Fibroblast of skin of abdomen (primary cell): ENCODE results near the gene GATA2.

Experiments
- DNase-seq: peaks from one replicate; pipeline ENCODE4 v3.0.0-alpha.2; 2013

Gene GATA2

DNA sequence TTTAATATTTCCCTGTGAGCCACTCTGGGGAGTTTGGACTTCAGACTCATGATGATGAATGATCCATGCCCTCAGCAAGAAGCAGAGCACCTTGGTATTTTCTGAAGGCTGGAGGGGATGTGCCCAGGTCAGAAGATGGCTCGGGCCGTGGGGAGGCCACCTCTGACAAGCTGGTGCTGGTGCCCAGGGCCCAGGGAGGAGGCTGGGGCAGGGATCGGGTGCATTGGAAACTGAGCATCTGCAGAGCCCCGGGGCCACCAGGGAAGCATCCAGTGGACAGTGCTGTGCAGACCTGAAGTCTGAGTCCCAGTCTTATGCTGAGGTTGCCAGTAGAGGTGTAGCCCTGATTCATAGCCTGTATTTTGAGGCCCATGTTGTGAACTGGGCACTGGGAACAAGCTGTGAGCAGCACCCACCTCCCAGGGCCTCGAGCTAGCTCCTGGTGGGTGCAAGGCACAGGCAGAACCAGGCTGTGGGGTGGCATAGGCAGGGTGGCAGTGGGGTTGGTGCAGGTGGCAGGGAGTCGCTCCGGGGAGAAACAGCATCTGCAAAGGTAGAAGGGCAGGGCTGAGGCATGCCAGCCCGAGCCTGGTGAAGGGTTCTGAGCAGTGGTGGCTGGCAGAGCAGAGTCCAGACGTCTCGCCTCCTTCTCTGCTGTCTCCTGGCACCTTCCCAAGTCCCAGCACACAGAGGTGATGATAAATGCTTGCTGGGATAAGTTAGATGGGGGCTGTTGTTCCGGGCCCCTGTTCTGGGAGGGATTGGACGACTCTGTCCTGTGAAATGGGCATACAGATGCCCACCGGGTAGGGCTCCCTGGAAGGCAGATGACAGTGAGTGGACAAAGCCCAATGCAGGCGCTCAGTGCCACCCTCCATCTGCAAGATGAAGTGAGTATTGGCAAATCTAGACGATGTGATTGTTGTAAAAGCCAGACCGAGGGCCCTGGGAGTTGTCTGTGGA lies 36.9 kb downstream of the GATA2 start:
- DNase-seq, result no peak

DNA sequence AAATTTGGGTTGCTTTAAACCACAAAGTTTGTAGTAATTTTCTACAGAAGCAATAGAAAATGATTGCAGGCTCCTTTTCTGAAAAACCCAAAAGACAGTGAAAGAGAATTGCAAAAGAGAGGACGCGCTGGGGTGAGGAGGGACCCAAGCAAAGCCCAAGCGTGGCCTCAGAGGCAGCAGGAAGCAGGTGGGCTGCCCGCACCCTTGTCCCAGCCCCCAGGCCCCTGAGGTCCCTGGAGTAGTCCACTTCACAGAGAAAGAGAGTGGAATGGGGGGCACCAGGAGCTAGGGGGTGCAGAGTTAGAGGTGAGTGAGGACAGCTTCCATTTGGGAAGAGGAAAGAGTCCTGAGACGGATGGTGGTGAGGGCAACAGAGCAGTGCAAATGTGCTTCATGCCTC lies 37.9 kb downstream of the GATA2 start:
- no peak for DNase-seq

DNA sequence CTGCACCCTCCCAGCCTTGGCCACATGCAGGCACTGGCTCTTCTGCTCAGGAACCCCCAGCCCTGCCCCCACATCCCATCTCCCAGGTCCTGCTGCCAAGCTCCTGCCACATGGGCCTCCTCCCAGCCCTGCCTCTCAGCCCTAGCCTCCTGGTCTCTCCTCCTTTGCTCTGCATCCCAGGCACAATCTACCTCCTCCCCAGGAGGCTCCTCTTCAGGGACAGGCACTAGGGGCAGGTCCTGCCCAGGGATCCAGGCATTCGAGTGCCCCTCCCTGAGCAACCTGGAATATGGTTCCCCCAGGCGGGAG lies 38.7 kb downstream of the GATA2 start:
- DNase-seq, result no peak

- DNase-seq, result no peak
Observed at GRCh38 chr3:128453501-128454309, 39.3 kb downstream of the GATA2 start.

DNA sequence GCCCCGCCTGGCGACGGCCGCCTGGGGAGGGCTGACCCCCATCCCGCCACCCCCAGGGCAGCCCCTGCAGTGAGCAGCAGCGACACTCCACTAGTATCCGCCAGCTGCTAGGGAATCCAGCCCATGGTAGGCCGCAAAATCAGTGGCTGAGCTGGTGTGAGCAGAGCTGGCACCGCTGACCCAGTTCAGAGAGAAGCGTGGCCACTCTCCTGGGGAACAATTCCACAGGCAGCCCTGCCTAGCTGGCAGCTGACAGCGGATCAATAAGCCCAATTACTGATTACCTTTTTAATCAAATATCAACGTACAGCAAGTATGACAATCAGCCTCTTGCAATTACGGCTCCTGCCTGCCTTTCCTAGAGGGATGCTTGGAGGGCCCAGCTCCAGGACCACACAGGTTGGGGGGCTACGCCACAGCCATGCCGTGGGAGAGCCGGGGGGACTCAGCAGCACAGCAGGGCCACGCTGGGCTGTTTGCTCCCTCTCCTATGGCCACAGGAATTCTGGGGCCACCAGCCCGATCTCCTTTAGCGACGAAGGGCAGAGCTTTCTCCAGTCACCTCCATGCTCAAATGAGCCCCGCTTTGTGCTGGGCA lies 40.2 kb downstream of the GATA2 start:
- DNase-seq, result no peak

DNA sequence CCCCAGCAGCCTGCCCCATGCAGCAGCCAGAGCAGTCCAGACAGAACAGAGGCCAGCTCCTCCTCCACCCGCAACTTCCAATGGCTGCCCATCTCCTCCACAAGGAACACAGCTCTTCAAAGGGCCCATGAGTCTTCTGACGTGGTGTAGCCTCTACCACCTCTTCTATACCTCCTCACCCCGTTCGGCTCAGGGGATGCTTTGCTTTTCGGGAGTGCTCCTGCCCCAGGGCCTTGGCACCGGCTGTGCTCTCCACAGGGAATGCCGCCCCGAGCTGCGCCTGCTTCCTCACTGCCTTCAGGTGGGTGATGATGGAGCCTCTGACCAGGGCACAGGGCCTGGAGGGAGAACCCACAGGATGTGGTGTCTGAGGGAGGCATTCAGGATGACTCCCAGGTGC lies 40.9 kb downstream of the GATA2 start:
- DNase-seq, result no peak

GRCh38 chr3:128449111-128449638 lies 43.8 kb downstream of the GATA2 start:
- no peak for DNase-seq

DNA sequence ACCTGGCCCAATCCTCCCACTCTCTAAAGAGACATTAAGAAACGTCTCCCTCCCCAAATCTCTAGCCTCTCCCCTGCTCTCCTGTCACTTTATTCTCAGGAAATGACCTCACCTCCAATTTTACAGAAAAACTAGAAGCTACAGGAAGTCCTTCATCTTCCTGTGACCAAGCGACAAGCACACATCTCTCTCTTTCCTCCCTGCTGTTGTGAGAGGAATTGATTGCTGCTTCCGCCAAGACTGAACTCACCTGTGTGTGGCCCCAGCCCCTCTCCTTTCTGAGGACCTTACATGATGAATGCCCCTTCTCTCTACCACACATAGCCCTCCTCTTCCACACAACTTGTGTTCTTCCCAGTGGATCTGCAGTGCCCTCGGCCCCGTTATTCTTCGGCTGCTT lies 44.5 kb downstream of the GATA2 start:
- DNase-seq, result no peak

- DNase-seq, result no peak
Observed at GRCh38 chr3:128447561-128448013, 45.4 kb downstream of the GATA2 start.

DNA sequence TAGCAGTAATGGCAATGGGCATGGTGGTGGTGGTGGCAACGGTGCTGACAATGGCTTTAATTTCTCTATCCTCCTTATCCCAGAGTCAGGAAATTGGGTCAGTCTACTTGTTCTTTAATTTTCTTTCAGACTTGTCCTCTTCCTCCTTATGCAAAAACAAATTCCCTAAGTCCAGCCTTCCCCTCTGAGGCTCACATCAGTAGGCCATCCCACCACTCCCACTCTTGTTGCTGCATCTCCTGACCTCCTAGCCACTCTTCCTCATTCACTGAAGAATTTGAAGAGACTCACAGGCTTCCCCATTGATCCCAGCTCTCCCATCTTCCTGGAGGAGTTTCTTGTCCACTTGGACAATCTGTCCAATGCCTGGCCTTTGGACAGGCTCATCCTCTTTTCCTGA lies 46.2 kb downstream of the GATA2 start:
- DNase-seq, result no peak

DNA sequence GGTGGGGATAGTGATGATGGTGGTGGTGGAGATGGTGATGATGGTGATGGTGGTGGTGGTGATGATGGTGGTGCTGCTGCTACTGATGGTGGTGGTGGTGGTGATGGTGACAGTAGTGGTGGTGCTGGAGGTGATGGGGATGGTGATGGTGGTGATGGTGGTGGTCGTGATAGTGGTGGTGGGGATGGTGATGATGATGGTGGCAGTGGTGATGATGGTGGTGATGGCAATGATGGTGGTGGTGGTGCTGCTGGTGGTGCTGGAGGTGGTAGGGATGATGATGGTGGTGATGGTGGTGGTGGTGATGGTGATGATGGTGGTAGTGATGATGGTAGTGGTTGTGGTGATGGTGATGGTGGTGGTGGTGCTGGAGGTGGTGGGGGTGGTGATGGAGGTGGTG lies 47.6 kb downstream of the GATA2 start:
- no peak for DNase-seq

GRCh38 chr3:128443771-128444170 lies 49.2 kb downstream of the GATA2 start:
- no peak for DNase-seq

- DNase-seq, result no peak
Observed at GRCh38 chr3:128442949-128443348, 50.1 kb downstream of the GATA2 start.

GRCh38 chr3:128442070-128442469 lies 50.9 kb downstream of the GATA2 start:
- DNase-seq, result no peak

GRCh38 chr3:128439226-128439625 lies 53.8 kb downstream of the GATA2 start:
- no peak for DNase-seq

- no peak for DNase-seq
Observed at GRCh38 chr3:128438488-128439072, 54.4 kb downstream of the GATA2 start.

GRCh38 chr3:128436214-128436613 lies 56.8 kb downstream of the GATA2 start:
- no peak for DNase-seq

GRCh38 chr3:128435561-128435960 lies 57.4 kb downstream of the GATA2 start:
- DNase-seq, result no peak

- DNase-seq, result no peak
Observed at GRCh38 chr3:128435058-128435457, 57.9 kb downstream of the GATA2 start.

- DNase-seq, result no peak
Observed at GRCh38 chr3:128434524-128434923, 58.5 kb downstream of the GATA2 start.

- no peak for DNase-seq
Observed at GRCh38 chr3:128433837-128434165, 59.2 kb downstream of the GATA2 start.

- DNase-seq, result no peak
Observed at GRCh38 chr3:128432971-128433836, 59.8 kb downstream of the GATA2 start.
